ENCODE measurements around the gene SAA1. TPM values are rescaled to one million over a fixed set of nuclear protein-coding genes. Genes with fewer than 3 reads are reported as not detected.
A peak's percentile ranks its signal among the peaks of the same experiment; 100 is the strongest.

The SAA1 gene
- total RNA-seq (not detected), polyA plus RNA-seq (not detected), total RNA-seq (not detected)

GRCh38 chr11:18265949-18266348 is at the start of gene SAA1:
Gene SAA1, plus strand, starts transcription at chr11:18266264. Its CDS starts 624 bp downstream, at chr11:18266888.
- intact Hi-C loops (cut with micrococcal nuclease), result no loop called here
- Mint-ChIP-seq H3K27ac (no peak within 1 kb of the TSS), H3K4me3 (no peak within 1 kb of the TSS), H3K27me3 (peaks cover 0 to 10% (median 0%) of the 10 kb centered on the region in 5 donors), H3K4me1 (peaks cover 0 to 22% (median 0%) of the 10 kb centered on the region in 7 donors), H3K36me3 (no peaks in the 10 kb centered on the region), H3K9me3 (peaks cover 0 to 1% (median 0%) of the 10 kb centered on the region in 11 donors)
- no peaks in the 10 kb centered on the region for H3K27me3 ChIP-seq (ENCODE audit: control insufficient read depth in 2 of 2, insufficient read depth in 2 of 2, low read length in 2 of 2)
- CTCF ChIA-PET, result no interaction called here
- H3K9me3 ChIP-seq (ENCODE audit: control insufficient read depth in 2 of 3, low read length in 3 of 3), result no peaks in the 10 kb centered on the region
- H3K4me3 ChIP-seq (ENCODE audit: low read length), result no peak within 1 kb of the TSS
- DNase-seq, result no peak
- peaks cover 0 to 3% of the 10 kb centered on the region in 2 donors for H3K4me1 ChIP-seq (ENCODE audit: control insufficient read depth in 2 of 2, insufficient read depth in 2 of 2, low read length in 2 of 2)
- POLR2A ChIA-PET, result no interaction called here
- no peak for ATAC-seq
- no peak within 1 kb of the TSS for H3K27ac ChIP-seq (ENCODE audit: low read depth, low read length)
- H3K36me3 ChIP-seq (ENCODE audit: control insufficient read depth in 2 of 3, insufficient read depth in 3 of 3, low read length in 3 of 3), result no peaks in the 10 kb centered on the region

DNA sequence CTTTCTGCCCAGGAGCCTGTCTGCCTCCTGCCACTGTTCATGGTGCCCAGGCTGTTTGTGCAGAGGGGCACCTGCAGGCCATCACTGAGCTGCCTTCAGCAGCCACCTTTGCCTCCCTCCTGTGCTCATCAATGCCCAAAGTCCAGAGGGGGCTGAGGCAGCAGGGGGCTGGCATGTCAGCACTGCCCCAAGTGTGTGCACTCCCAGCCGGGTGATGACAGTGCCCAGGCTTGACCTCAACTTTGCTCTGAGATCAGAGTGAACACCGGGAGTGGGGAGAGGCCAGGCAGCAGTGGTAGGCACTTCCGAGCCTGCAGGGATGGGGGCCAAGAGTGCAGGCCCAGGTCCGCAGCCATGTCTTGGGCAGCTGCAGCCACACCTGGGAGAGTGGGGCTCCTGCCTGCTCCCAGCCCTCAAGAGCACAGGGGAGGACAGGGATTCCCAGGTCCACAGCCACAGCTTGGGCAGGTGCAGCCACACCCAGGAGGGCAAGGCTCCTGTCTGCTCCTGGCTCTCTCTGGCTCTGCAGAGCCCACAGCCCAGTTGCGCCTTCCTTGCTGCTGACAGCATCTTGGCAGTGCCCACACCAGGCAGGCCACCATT is 44.7 kb upstream of the SAA1 start:
- peaks cover 0 to 10% (median 0%) of the 10 kb centered on the region in 11 donors for H3K9me3 Mint-ChIP-seq
- DNase-seq (no peak), ATAC-seq (no peak)
- H3K9me3 ChIP-seq (ENCODE audit: control insufficient read depth in 2 of 3, low read length in 3 of 3), result no peaks in the 10 kb centered on the region
- intact Hi-C loops (cut with micrococcal nuclease), result no loop called here
- ChIA-PET CTCF (no interaction called here), POLR2A (no interaction called here)
- H3K27me3 Mint-ChIP-seq, result peaks cover 0 to 34% (median 14%) of the 10 kb centered on the region in 5 donors
- H3K36me3 Mint-ChIP-seq, result no peaks in the 10 kb centered on the region
- no peaks in the 10 kb centered on the region for H3K27me3 ChIP-seq (ENCODE audit: control insufficient read depth in 2 of 2, insufficient read depth in 2 of 2, low read length in 2 of 2)
- H3K4me3 Mint-ChIP-seq, result no peak overlapping the region
- H3K4me3 ChIP-seq (ENCODE audit: low read length), result no peak overlapping the region
- no peak overlapping the region for H3K27ac ChIP-seq (ENCODE audit: low read depth, low read length)
- H3K4me1 ChIP-seq (ENCODE audit: control insufficient read depth in 2 of 2, insufficient read depth in 2 of 2, low read length in 2 of 2), result no peaks in the 10 kb centered on the region
- H3K27ac Mint-ChIP-seq, result no peak overlapping the region
- H3K4me1 Mint-ChIP-seq, result no peaks in the 10 kb centered on the region
- no peaks in the 10 kb centered on the region for H3K36me3 ChIP-seq (ENCODE audit: control insufficient read depth in 2 of 3, insufficient read depth in 3 of 3, low read length in 3 of 3)

GRCh38 chr11:18222814-18223421 is 43.1 kb upstream of the SAA1 start:
- no peak overlapping the region for H3K4me3 ChIP-seq (ENCODE audit: low read length)
- intact Hi-C loops (cut with micrococcal nuclease), result no loop called here
- H3K4me1 Mint-ChIP-seq, result no peaks in the 10 kb centered on the region

GRCh38 chr11:18223591-18224387 is 42.3 kb upstream of the SAA1 start:
- Histone ChIP-seq H3K4me3 (ENCODE audit: low read length) (no peak overlapping the region), H3K27me3 (ENCODE audit: control insufficient read depth in 2 of 2, insufficient read depth in 2 of 2, low read length in 2 of 2) (no peaks in the 10 kb centered on the region), H3K9me3 (ENCODE audit: control insufficient read depth in 2 of 3, low read length in 3 of 3) (no peaks in the 10 kb centered on the region), H3K4me1 (ENCODE audit: control insufficient read depth in 2 of 2, insufficient read depth in 2 of 2, low read length in 2 of 2) (no peaks in the 10 kb centered on the region), H3K36me3 (ENCODE audit: control insufficient read depth in 2 of 3, insufficient read depth in 3 of 3, low read length in 3 of 3) (no peaks in the 10 kb centered on the region), H3K27ac (ENCODE audit: low read depth, low read length) (no peak overlapping the region)
- no peak for ATAC-seq
- H3K9me3 Mint-ChIP-seq, result peaks cover 0 to 4% (median 0%) of the 10 kb centered on the region in 11 donors
- POLR2A ChIA-PET, result no interaction called here
- DNase-seq, result no peak
- H3K27me3 Mint-ChIP-seq, result peaks cover 0 to 25% (median 8%) of the 10 kb centered on the region in 5 donors
- H3K4me3 Mint-ChIP-seq, result no peak overlapping the region
- CTCF ChIA-PET, result no interaction called here
- intact Hi-C loops (cut with micrococcal nuclease), result no loop called here
- H3K36me3 Mint-ChIP-seq, result no peaks in the 10 kb centered on the region
- H3K4me1 Mint-ChIP-seq, result no peaks in the 10 kb centered on the region
- no peak overlapping the region for H3K27ac Mint-ChIP-seq

More at GRCh38 chr11:18222814-18223421, 43.1 kb upstream of the SAA1 start:
- Mint-ChIP-seq H3K36me3 (no peaks in the 10 kb centered on the region), H3K27ac (peak overlapping the region in 1 of 9 donors; percentile 65), H3K4me3 (no peak overlapping the region), H3K9me3 (peaks cover 0 to 5% (median 0%) of the 10 kb centered on the region in 11 donors), H3K27me3 (peaks cover 4 to 30% (median 12%) of the 10 kb centered on the region in 5 donors)
- Histone ChIP-seq H3K27me3 (ENCODE audit: control insufficient read depth in 2 of 2, insufficient read depth in 2 of 2, low read length in 2 of 2) (no peaks in the 10 kb centered on the region), H3K4me1 (ENCODE audit: control insufficient read depth in 2 of 2, insufficient read depth in 2 of 2, low read length in 2 of 2) (no peaks in the 10 kb centered on the region), H3K9me3 (ENCODE audit: control insufficient read depth in 2 of 3, low read length in 3 of 3) (no peaks in the 10 kb centered on the region), H3K27ac (ENCODE audit: low read depth, low read length) (no peak overlapping the region), H3K36me3 (ENCODE audit: control insufficient read depth in 2 of 3, insufficient read depth in 3 of 3, low read length in 3 of 3) (no peaks in the 10 kb centered on the region)
- no peak for DNase-seq
- no peak for ATAC-seq
- POLR2A ChIA-PET, result no interaction called here
- CTCF ChIA-PET, result no interaction called here

DNA sequence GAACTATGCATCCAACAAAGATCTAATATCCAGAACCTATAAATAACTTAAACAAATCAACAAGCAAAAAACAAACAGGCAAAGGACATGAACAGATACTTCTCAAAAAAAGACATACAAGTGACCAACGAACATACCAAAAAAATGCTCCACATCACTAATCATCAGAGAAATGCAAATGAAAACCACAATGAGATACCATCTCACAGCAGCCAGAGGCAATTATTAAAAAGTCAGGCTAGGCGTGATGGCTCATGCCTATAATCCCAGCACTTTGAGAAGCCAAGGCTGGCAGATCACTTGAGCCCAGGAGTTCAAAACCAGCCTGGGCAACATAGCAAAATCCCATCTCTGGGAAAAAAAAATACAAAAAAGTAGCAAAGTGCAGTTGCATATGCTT is 40.2 kb upstream of the SAA1 start:
- intact Hi-C loops (cut with micrococcal nuclease), result no loop called here
- ATAC-seq (no peak), DNase-seq (no peak)
- Mint-ChIP-seq H3K4me3 (no peak overlapping the region), H3K4me1 (no peaks in the 10 kb centered on the region), H3K9me3 (peaks cover 0 to 2% (median 0%) of the 10 kb centered on the region in 11 donors), H3K36me3 (no peaks in the 10 kb centered on the region), H3K27me3 (peaks cover 0 to 18% (median 8%) of the 10 kb centered on the region in 5 donors), H3K27ac (no peak overlapping the region)
- POLR2A ChIA-PET, result no interaction called here
- Histone ChIP-seq H3K9me3 (ENCODE audit: control insufficient read depth in 2 of 3, low read length in 3 of 3) (no peaks in the 10 kb centered on the region), H3K4me1 (ENCODE audit: control insufficient read depth in 2 of 2, insufficient read depth in 2 of 2, low read length in 2 of 2) (no peaks in the 10 kb centered on the region), H3K27ac (ENCODE audit: low read depth, low read length) (no peak overlapping the region), H3K27me3 (ENCODE audit: control insufficient read depth in 2 of 2, insufficient read depth in 2 of 2, low read length in 2 of 2) (no peaks in the 10 kb centered on the region), H3K4me3 (ENCODE audit: low read length) (no peak overlapping the region), H3K36me3 (ENCODE audit: control insufficient read depth in 2 of 3, insufficient read depth in 3 of 3, low read length in 3 of 3) (no peaks in the 10 kb centered on the region)
- CTCF ChIA-PET, result interaction anchor here (1.1 kb wide), 1 partner anchor 18 kb away, joined by 3 read pairs; no protein-coding TSS in a partner anchor

DNA sequence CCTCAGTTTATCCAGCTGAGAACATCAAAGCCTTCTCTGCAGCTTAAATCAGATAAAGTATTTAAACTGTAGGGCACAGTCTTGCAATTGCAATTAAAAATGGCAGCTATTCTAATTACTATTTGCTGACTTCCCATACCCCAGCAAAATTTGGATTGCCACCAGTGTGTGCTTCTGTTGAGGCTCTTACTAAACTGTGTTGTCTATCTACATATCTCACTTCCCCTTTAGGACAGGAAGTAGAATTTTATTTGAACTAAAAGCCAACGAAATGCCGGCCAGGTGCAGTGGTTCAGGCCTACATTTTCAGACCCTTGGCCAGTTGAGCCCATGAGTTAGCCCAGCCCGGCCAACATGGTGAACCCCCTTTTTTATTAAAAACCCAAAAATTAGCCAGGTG is 36.6 kb upstream of the SAA1 start:
- CTCF ChIA-PET, result no interaction called here

More for the DNA sequence above, 36.6 kb upstream of the SAA1 start:
- Histone ChIP-seq H3K4me1 (ENCODE audit: control insufficient read depth in 2 of 2, insufficient read depth in 2 of 2, low read length in 2 of 2) (no peaks in the 10 kb centered on the region), H3K4me3 (ENCODE audit: low read length) (no peak overlapping the region), H3K36me3 (ENCODE audit: control insufficient read depth in 2 of 3, insufficient read depth in 3 of 3, low read length in 3 of 3) (no peaks in the 10 kb centered on the region), H3K27me3 (ENCODE audit: control insufficient read depth in 2 of 2, insufficient read depth in 2 of 2, low read length in 2 of 2) (no peaks in the 10 kb centered on the region), H3K9me3 (ENCODE audit: control insufficient read depth in 2 of 3, low read length in 3 of 3) (no peaks in the 10 kb centered on the region), H3K27ac (ENCODE audit: low read depth, low read length) (no peak overlapping the region)
- no peaks in the 10 kb centered on the region for H3K4me1 Mint-ChIP-seq
- DNase-seq, result no peak
- intact Hi-C loops (cut with micrococcal nuclease), result no loop called here
- H3K4me3 Mint-ChIP-seq, result no peak overlapping the region
- no peaks in the 10 kb centered on the region for H3K36me3 Mint-ChIP-seq
- ATAC-seq, result peak; percentile 34
- H3K27me3 Mint-ChIP-seq, result peaks cover 8 to 20% (median 18%) of the 10 kb centered on the region in 5 donors
- POLR2A ChIA-PET, result no interaction called here
- H3K9me3 Mint-ChIP-seq, result peaks cover 0 to 2% (median 0%) of the 10 kb centered on the region in 11 donors
- H3K27ac Mint-ChIP-seq, result no peak overlapping the region
